OCI-LY1 (cell line): ENCODE measurements around the gene TOM1L2.

ENCODE experiments used
- EZH2 ChIP-seq: fragments of 200-600 bp; sonication (generic), shearing (Covaris generic); IDR thresholded peaks from 2 replicates; pipeline ENCODE4 v1.8.0; 2017; ENCODE audit warnings: borderline replicate concordance, mixed run types, mild to moderate bottlenecking, antibody characterized with exemption, low read length, moderate library complexity, mixed read lengths
- TF ChIP-seq, protein P1 (sequence below): fragments of 200-600 bp; sonication (generic), shearing (Covaris generic); IDR thresholded peaks from 2 replicates; pipeline ENCODE4 v1.5.1; 2017; ENCODE audit warnings: mild to moderate bottlenecking, antibody characterized with exemption, low read length, moderate library complexity, mixed read lengths

- TF ChIP-seq, protein P1, sequence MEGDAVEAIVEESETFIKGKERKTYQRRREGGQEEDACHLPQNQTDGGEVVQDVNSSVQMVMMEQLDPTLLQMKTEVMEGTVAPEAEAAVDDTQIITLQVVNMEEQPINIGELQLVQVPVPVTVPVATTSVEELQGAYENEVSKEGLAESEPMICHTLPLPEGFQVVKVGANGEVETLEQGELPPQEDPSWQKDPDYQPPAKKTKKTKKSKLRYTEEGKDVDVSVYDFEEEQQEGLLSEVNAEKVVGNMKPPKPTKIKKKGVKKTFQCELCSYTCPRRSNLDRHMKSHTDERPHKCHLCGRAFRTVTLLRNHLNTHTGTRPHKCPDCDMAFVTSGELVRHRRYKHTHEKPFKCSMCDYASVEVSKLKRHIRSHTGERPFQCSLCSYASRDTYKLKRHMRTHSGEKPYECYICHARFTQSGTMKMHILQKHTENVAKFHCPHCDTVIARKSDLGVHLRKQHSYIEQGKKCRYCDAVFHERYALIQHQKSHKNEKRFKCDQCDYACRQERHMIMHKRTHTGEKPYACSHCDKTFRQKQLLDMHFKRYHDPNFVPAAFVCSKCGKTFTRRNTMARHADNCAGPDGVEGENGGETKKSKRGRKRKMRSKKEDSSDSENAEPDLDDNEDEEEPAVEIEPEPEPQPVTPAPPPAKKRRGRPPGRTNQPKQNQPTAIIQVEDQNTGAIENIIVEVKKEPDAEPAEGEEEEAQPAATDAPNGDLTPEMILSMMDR, result no peak
- TF ChIP-seq EZH2, result no peak
These were observed 67.8 kb downstream of the TOM1L2 start for GRCh38 chr17:17904166-17905035.
